Measurements from ENCODE around the gene MIF4GD. TPM values are rescaled to one million over a fixed set of nuclear protein-coding genes. Genes with fewer than 3 reads are reported as not detected.

The MIF4GD gene
- total and polyA plus RNA-seq, 9 of the 15 experiments (the other 6 are each of a cell fraction or from before 2014, with no cell fraction given) = 11.8 to 63.8 (median 28.1) TPM

DNA sequence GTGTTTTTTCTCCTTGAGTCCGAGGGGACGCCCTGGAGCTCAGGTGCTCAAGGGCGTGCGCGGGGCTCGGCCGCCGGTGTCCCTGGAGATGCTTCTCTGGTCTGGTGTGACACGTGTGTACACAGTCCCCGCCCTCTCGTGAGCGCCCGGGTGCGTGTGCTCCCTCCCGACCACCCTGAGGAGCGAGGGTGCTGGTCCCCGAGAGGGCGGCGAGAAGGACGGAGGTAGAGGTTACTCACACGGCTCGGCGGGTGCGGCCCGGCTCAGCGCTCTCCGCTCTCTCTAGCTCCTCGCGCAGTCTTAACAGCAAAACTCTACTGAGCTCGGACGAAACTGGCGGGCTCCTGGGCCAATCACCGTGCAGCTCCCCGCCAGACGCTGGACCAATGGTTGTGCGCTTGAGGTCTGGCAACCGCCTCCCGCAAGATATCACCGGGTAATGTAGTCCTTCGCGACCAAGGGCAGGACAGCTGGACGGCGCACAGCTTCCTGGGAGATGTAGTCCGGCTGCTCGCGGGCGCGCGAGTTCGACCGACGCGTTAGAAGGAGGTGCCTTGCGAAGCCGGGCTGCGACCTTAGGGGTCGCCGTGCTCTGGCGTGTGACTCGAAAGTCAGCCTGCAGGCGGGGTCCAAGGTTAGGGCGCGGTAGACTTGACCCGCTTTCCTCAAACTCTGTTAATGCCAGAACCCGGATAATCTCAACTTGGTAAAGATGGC is 18.2 kb upstream of the MIF4GD start, which contains the start of gene SLC25A19 (continued):
- TF ChIP-seq, protein P1, sequence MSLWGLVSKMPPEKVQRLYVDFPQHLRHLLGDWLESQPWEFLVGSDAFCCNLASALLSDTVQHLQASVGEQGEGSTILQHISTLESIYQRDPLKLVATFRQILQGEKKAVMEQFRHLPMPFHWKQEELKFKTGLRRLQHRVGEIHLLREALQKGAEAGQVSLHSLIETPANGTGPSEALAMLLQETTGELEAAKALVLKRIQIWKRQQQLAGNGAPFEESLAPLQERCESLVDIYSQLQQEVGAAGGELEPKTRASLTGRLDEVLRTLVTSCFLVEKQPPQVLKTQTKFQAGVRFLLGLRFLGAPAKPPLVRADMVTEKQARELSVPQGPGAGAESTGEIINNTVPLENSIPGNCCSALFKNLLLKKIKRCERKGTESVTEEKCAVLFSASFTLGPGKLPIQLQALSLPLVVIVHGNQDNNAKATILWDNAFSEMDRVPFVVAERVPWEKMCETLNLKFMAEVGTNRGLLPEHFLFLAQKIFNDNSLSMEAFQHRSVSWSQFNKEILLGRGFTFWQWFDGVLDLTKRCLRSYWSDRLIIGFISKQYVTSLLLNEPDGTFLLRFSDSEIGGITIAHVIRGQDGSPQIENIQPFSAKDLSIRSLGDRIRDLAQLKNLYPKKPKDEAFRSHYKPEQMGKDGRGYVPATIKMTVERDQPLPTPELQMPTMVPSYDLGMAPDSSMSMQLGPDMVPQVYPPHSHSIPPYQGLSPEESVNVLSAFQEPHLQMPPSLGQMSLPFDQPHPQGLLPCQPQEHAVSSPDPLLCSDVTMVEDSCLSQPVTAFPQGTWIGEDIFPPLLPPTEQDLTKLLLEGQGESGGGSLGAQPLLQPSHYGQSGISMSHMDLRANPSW (CRISPR knock-in tag; IDR thresholded peaks at IDR 0.05) = no peak
- TF ChIP-seq GTF2A2 (tag; IDR thresholded peaks at IDR 0.05) = no peak
- TF ChIP-seq COPS2 (conservative IDR thresholded peaks at IDR 0.05) = no peak
- TF ChIP-seq, protein P2, sequence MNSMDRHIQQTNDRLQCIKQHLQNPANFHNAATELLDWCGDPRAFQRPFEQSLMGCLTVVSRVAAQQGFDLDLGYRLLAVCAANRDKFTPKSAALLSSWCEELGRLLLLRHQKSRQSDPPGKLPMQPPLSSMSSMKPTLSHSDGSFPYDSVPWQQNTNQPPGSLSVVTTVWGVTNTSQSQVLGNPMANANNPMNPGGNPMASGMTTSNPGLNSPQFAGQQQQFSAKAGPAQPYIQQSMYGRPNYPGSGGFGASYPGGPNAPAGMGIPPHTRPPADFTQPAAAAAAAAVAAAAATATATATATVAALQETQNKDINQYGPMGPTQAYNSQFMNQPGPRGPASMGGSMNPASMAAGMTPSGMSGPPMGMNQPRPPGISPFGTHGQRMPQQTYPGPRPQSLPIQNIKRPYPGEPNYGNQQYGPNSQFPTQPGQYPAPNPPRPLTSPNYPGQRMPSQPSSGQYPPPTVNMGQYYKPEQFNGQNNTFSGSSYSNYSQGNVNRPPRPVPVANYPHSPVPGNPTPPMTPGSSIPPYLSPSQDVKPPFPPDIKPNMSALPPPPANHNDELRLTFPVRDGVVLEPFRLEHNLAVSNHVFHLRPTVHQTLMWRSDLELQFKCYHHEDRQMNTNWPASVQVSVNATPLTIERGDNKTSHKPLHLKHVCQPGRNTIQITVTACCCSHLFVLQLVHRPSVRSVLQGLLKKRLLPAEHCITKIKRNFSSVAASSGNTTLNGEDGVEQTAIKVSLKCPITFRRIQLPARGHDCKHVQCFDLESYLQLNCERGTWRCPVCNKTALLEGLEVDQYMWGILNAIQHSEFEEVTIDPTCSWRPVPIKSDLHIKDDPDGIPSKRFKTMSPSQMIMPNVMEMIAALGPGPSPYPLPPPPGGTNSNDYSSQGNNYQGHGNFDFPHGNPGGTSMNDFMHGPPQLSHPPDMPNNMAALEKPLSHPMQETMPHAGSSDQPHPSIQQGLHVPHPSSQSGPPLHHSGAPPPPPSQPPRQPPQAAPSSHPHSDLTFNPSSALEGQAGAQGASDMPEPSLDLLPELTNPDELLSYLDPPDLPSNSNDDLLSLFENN (IDR thresholded peaks at IDR 0.05; ENCODE audit: low read depth in 2 of 2, low read length in 2 of 2) = no peak; a peak in 1 of 4 replicates
- TF ChIP-seq SREBF2 (CRISPR knock-in tag; IDR thresholded peaks at IDR 0.05) = no peak
- TF ChIP-seq, protein P3, sequence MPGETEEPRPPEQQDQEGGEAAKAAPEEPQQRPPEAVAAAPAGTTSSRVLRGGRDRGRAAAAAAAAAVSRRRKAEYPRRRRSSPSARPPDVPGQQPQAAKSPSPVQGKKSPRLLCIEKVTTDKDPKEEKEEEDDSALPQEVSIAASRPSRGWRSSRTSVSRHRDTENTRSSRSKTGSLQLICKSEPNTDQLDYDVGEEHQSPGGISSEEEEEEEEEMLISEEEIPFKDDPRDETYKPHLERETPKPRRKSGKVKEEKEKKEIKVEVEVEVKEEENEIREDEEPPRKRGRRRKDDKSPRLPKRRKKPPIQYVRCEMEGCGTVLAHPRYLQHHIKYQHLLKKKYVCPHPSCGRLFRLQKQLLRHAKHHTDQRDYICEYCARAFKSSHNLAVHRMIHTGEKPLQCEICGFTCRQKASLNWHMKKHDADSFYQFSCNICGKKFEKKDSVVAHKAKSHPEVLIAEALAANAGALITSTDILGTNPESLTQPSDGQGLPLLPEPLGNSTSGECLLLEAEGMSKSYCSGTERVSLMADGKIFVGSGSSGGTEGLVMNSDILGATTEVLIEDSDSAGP (CRISPR knock-in tag; IDR thresholded peaks at IDR 0.05) = no peak
- TF ChIP-seq, protein P4, sequence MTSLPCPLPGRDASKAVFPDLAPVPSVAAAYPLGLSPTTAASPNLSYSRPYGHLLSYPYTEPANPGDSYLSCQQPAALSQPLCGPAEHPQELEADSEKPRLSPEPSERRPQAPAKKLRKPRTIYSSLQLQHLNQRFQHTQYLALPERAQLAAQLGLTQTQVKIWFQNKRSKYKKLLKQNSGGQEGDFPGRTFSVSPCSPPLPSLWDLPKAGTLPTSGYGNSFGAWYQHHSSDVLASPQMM (CRISPR knock-in tag; IDR thresholded peaks at IDR 0.05) = no peak
- TF ChIP-seq, protein P5, sequence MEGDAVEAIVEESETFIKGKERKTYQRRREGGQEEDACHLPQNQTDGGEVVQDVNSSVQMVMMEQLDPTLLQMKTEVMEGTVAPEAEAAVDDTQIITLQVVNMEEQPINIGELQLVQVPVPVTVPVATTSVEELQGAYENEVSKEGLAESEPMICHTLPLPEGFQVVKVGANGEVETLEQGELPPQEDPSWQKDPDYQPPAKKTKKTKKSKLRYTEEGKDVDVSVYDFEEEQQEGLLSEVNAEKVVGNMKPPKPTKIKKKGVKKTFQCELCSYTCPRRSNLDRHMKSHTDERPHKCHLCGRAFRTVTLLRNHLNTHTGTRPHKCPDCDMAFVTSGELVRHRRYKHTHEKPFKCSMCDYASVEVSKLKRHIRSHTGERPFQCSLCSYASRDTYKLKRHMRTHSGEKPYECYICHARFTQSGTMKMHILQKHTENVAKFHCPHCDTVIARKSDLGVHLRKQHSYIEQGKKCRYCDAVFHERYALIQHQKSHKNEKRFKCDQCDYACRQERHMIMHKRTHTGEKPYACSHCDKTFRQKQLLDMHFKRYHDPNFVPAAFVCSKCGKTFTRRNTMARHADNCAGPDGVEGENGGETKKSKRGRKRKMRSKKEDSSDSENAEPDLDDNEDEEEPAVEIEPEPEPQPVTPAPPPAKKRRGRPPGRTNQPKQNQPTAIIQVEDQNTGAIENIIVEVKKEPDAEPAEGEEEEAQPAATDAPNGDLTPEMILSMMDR (IDR thresholded peaks at IDR 0.05 in 2 of 3, conservative IDR thresholded peaks at IDR 0.05 in 1 of 3; ENCODE audit: insufficient read depth in 2 of 3, low read depth in 1 of 3, low read length in 3 of 3) = peak; percentile 78 to 96 (median 85)
- no peak for TF ChIP-seq SPI1 (IDR thresholded peaks at IDR 0.05; ENCODE audit: borderline replicate concordance, low read depth, low read length)
- TF ChIP-seq HDAC2 (IDR thresholded peaks at IDR 0.05) = peak; percentile 51; the same call in 1 of the 2 replicates
- TF ChIP-seq, protein P6, sequence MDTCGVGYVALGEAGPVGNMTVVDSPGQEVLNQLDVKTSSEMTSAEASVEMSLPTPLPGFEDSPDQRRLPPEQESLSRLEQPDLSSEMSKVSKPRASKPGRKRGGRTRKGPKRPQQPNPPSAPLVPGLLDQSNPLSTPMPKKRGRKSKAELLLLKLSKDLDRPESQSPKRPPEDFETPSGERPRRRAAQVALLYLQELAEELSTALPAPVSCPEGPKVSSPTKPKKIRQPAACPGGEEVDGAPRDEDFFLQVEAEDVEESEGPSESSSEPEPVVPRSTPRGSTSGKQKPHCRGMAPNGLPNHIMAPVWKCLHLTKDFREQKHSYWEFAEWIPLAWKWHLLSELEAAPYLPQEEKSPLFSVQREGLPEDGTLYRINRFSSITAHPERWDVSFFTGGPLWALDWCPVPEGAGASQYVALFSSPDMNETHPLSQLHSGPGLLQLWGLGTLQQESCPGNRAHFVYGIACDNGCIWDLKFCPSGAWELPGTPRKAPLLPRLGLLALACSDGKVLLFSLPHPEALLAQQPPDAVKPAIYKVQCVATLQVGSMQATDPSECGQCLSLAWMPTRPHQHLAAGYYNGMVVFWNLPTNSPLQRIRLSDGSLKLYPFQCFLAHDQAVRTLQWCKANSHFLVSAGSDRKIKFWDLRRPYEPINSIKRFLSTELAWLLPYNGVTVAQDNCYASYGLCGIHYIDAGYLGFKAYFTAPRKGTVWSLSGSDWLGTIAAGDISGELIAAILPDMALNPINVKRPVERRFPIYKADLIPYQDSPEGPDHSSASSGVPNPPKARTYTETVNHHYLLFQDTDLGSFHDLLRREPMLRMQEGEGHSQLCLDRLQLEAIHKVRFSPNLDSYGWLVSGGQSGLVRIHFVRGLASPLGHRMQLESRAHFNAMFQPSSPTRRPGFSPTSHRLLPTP (IDR thresholded peaks at IDR 0.05; ENCODE audit: borderline replicate concordance, extremely low read depth, insufficient read length) = no peak

Data from K562 (cell line).